ENCODE data around the gene ABCA2.

The ABCA2 gene

GRCh38 chr9:136978865-136979544, 49.0 kb downstream of the ABCA2 start:
- DNase-seq (ENCODE audit: low read depth), result no peak

- peak; percentile 59 for DNase-seq (ENCODE audit: low read depth)
Measured at GRCh38 chr9:136978073-136978864, 49.8 kb downstream of the ABCA2 start.

- no peak for DNase-seq (ENCODE audit: low read depth)
Measured at GRCh38 chr9:136977649-136978072, 50.4 kb downstream of the ABCA2 start.

GRCh38 chr9:136977223-136977622, 50.8 kb downstream of the ABCA2 start, which contains the start of gene PTGDS:
TSS of gene PTGDS (plus strand) at chr9:136977504. CDS start at chr9:136977579, 75 bp downstream.
- DNase-seq (ENCODE audit: low read depth), result peak; percentile 74

- DNase-seq (ENCODE audit: low read depth), result no peak
Measured at GRCh38 chr9:136975644-136976043, 52.4 kb downstream of the ABCA2 start.

GRCh38 chr9:136974817-136975535, 53.1 kb downstream of the ABCA2 start:
- DNase-seq (ENCODE audit: low read depth), result no peak

GRCh38 chr9:136973618-136974617, 54.1 kb downstream of the ABCA2 start:
- DNase-seq (ENCODE audit: low read depth), result no peak

- no peak for DNase-seq (ENCODE audit: low read depth)
Measured at GRCh38 chr9:136972743-136973142, 55.3 kb downstream of the ABCA2 start.

- no peak for DNase-seq (ENCODE audit: low read depth)
Measured at GRCh38 chr9:136972335-136972734, 55.7 kb downstream of the ABCA2 start.

- DNase-seq (ENCODE audit: low read depth), result no peak
Measured at GRCh38 chr9:136971746-136972145, 56.3 kb downstream of the ABCA2 start.

GRCh38 chr9:136970361-136970760, 57.7 kb downstream of the ABCA2 start:
- DNase-seq (ENCODE audit: low read depth), result no peak

- no peak for DNase-seq (ENCODE audit: low read depth)
Measured at GRCh38 chr9:136969774-136970173, 58.3 kb downstream of the ABCA2 start.

GRCh38 chr9:136969150-136969549, 58.9 kb downstream of the ABCA2 start:
- no peak for DNase-seq (ENCODE audit: low read depth)

GRCh38 chr9:136968333-136969127, 59.5 kb downstream of the ABCA2 start:
- no peak for DNase-seq (ENCODE audit: low read depth)

- no peak for DNase-seq (ENCODE audit: low read depth)
Measured at GRCh38 chr9:136965771-136966484, 62.1 kb downstream of the ABCA2 start.

GRCh38 chr9:136964833-136965422, 63.1 kb downstream of the ABCA2 start:
- DNase-seq (ENCODE audit: low read depth), result no peak

- no peak for DNase-seq (ENCODE audit: low read depth)
Measured at GRCh38 chr9:136964171-136964689, 63.8 kb downstream of the ABCA2 start.

- DNase-seq (ENCODE audit: low read depth), result no peak
Measured at GRCh38 chr9:136963751-136964150, 64.3 kb downstream of the ABCA2 start.

- DNase-seq (ENCODE audit: low read depth), result no peak
Measured at GRCh38 chr9:136963341-136963740, 64.7 kb downstream of the ABCA2 start.

Data from fibroblast of gingiva (primary cell).